GM19438 (cell line): ENCODE measurements around the gene MYRIP.

Experiments
- ATAC-seq: cut with Tn5 transposase; IDR thresholded peaks from one replicate; pipeline ENCODE4 v1.9.1; 2021; ENCODE audit warnings: low read depth; ENCODE audit not compliant: unreplicated experiment

Gene MYRIP

GRCh38 chr3:40304352-40304751 lies 494.9 kb downstream of the MYRIP start:
- ATAC-seq = no peak

GRCh38 chr3:40306336-40306735 lies 496.9 kb downstream of the MYRIP start:
- no peak for ATAC-seq

- ATAC-seq = no peak
Measured at GRCh38 chr3:40307176-40307575, 497.8 kb downstream of the MYRIP start.

GRCh38 chr3:40308725-40309417 lies 499.5 kb downstream of the MYRIP start:
- peak; percentile 24 for ATAC-seq

- peak; percentile 93 for ATAC-seq
Measured at GRCh38 chr3:40309418-40309924, 500.1 kb downstream of the MYRIP start, which contains the start of gene EIF1B. TSS of gene EIF1B (plus strand) at chr3:40309707. CDS start at chr3:40309942, 235 bp downstream.
